A549 treated with AZD9567 at 1 μM for 4 hours (cell line): ENCODE measurements around the gene MEIOB. TPM values are rescaled to one million over a fixed set of nuclear protein-coding genes. Genes with fewer than 3 reads are reported as not detected.

Experiments used
- total RNA-seq: library from RNA; stranded (reverse); fragments of 200-300 nt; extraction: Qiagen RNA extraction; gene quantifications from 5 replicates; pipeline ENCODE4 v1.2.3, GENCODE V29; 2022; ENCODE audit not compliant: insufficient read depth

MEIOB gene, protein sequence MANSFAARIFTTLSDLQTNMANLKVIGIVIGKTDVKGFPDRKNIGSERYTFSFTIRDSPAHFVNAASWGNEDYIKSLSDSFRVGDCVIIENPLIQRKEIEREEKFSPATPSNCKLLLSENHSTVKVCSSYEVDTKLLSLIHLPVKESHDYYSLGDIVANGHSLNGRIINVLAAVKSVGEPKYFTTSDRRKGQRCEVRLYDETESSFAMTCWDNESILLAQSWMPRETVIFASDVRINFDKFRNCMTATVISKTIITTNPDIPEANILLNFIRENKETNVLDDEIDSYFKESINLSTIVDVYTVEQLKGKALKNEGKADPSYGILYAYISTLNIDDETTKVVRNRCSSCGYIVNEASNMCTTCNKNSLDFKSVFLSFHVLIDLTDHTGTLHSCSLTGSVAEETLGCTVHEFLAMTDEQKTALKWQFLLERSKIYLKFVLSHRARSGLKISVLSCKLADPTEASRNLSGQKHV
- 0.96 to 1.3 TPM (median 0.99 TPM) in 4 of 5 replicates, not detected in the other for total RNA-seq

GRCh38 chr16:1871974-1872635 lies at the start of gene MEIOB:
TSS of gene MEIOB (minus strand) at chr16:1872164. CDS start at chr16:1868175, 3,989 bp downstream.

GRCh38 chr16:1918351-1919326 lies 46.7 kb upstream of the MEIOB start, which contains the start of gene HS3ST6:
TSS of gene HS3ST6 (minus strand) at chr16:1918415. CDS start at chr16:1918323, 92 bp downstream.

DNA sequence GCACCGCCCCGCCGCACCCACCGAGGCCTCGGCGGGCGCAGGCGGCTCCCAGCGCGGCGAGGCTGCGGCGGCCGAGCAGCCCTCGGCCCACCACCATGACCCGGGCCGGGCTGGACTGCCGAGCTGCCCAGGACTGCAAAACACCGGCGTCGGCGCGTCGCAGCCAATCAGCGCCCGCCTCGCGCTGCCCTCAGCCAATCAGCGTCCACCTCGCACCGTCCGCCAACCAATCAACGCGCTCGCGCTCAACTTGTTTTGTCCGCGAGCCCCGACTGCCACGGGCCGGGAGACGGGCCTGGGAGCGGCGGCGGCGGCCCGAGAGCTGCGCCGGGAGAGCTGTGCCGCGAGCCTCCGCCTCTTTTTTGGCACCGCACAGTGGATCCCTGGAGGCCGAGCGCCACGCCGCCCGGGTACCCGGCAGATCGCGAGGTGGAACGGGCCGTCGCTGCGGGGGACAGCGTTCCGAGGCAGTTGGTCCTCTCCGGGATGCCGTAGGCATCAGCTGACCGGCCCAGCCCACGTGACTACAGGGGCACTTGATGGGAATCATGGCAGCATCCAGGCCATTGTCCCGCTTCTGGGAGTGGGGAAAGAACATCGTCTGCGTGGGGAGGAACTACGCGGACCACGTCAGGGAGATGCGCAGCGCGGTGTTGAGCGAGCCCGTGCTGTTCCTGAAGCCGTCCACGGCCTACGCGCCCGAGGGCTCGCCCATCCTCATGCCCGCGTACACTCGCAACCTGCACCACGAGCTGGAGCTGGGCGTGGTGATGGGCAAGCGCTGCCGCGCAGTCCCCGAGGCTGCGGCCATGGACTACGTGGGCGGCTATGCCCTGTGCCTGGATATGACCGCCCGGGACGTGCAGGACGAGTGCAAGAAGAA lies 45.0 kb downstream of the MEIOB start, which contains the start of the genes FAHD1 and HAGH:
Gene FAHD1, plus strand, starts transcription at position 516 of the 883 bp plus-strand sequence. Its CDS starts 33 bp downstream, at position 549.
Gene HAGH, minus strand, starts transcription at position 135 of the 883 bp plus-strand sequence. Its CDS starts 38 bp downstream, at position 97.

DNA sequence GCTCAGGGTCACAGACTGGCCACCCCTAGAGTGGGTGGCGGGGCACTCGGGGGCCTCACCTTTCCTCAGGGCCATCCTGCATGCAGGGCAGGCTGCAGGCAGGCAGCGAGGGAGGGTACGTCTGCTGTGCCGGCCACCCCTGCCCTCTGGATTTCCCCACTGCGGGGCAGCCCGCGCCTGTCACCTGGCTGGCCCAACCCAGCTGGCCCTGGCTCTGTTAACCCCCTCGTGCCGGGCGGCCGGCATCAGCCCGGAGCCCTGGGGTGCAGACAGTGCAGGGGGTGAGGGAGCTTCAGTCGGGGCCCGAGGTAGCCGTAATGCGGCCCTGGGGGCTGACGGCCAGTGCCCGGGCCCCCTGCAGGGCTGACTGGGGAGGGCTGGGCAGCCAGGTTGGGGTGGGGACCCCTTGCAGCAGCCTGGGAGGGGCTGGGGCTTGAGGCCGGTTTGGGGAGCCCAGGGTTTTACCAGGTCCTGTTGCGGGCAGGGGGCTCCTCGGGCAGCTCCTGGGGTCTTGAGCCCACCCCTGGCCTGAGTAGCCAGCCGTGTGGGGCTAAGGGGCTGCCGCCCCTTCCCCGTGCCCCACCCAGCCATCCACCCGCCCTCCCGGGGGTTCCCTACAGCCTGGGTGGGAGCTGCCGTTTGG lies 78.3 kb downstream of the MEIOB start, which contains the start of gene IGFALS:
Gene IGFALS, minus strand, starts transcription at position 128 of the 643 bp plus-strand sequence. Its CDS starts 53 bp downstream, at position 75.

Other genes starting within 250 kb of the MEIOB start
- gene JPT2, start 193.9 kb downstream of the MEIOB start, total RNA-seq = 156 to 277 TPM (median 157 TPM) in 5 replicates
- gene MAPK8IP3, start 166.0 kb downstream of the MEIOB start, total RNA-seq = 46.1 to 71.8 TPM (median 63.2 TPM) in 5 replicates
- 25.1 to 64.0 TPM (median 61.2 TPM) in 5 replicates for gene NME3, start 100.6 kb downstream of the MEIOB start, total RNA-seq
- gene EME2, start 99.4 kb downstream of the MEIOB start, total RNA-seq = 4.1 to 12.2 TPM (median 11.4 TPM) in 5 replicates
- 126 to 264 TPM (median 252 TPM) in 5 replicates for gene MRPS34, start 99.0 kb downstream of the MEIOB start, total RNA-seq
- gene SPSB3, start 89.6 kb downstream of the MEIOB start, total RNA-seq = 21.9 to 31.5 TPM (median 27.5 TPM) in 5 replicates
- 54.1 to 93.4 TPM (median 86.7 TPM) in 5 replicates for gene NUBP2, start 89.2 kb downstream of the MEIOB start, total RNA-seq
- gene IGFALS, start 78.5 kb downstream of the MEIOB start, total RNA-seq = 0.06 to 0.20 TPM (median 0.07 TPM) in 4 of 5 replicates, not detected in the other
- gene HAGH, start 45.3 kb downstream of the MEIOB start, total RNA-seq = 64.2 to 78.9 TPM (median 76.2 TPM) in 5 replicates
- gene FAHD1, start 45.0 kb downstream of the MEIOB start, total RNA-seq = 45.9 to 58.9 TPM (median 47.9 TPM) in 5 replicates
- 1.8 to 1.9 TPM (median 1.9 TPM) in 4 of 5 replicates, not detected in the other for gene HS3ST6, start 46.3 kb upstream of the MEIOB start, total RNA-seq
- gene MSRB1, start 71.0 kb upstream of the MEIOB start, total RNA-seq = 25.4 to 35.1 TPM (median 34.9 TPM) in 5 replicates
- gene RPL3L, start 82.5 kb upstream of the MEIOB start, total RNA-seq = 0.08 to 0.15 TPM in 2 of 5 replicates, not detected in the others
- gene NDUFB10, start 87.4 kb upstream of the MEIOB start, total RNA-seq = 238 to 284 TPM (median 251 TPM) in 5 replicates
- 3,446 to 5,640 TPM (median 5,518 TPM) in 5 replicates for gene RPS2, start 92.7 kb upstream of the MEIOB start, total RNA-seq
- gene RNF151, start 94.7 kb upstream of the MEIOB start, total RNA-seq = 0.11 TPM in 1 of 5 replicates, not detected in the others
- gene TBL3, start 99.9 kb upstream of the MEIOB start, total RNA-seq = 31.4 to 44.1 TPM (median 40.6 TPM) in 5 replicates
- gene NOXO1, start 109.3 kb upstream of the MEIOB start, total RNA-seq = 0.22 to 4.7 TPM (median 0.30 TPM) in 5 replicates
- 23.1 to 43.3 TPM (median 40.1 TPM) in 5 replicates for gene GFER, start 112.0 kb upstream of the MEIOB start, total RNA-seq
- 3.9 to 8.9 TPM (median 7.8 TPM) in 5 replicates for gene SYNGR3, start 117.8 kb upstream of the MEIOB start, total RNA-seq
- 51.5 to 66.8 TPM (median 63.1 TPM) in 5 replicates for gene ZNF598, start 137.7 kb upstream of the MEIOB start, total RNA-seq
- 0.59 to 1.9 TPM (median 1.3 TPM) in 4 of 5 replicates, not detected in the other for gene NPW, start 147.6 kb upstream of the MEIOB start, total RNA-seq
- gene NHERF2, start 154.7 kb upstream of the MEIOB start, total RNA-seq = 40.0 to 57.0 TPM (median 55.2 TPM) in 5 replicates
- gene NTHL1, start 175.7 kb upstream of the MEIOB start, total RNA-seq = 24.3 to 47.2 TPM (median 44.1 TPM) in 5 replicates
- gene TSC2, start 175.8 kb upstream of the MEIOB start, total RNA-seq = 39.4 to 48.8 TPM (median 41.7 TPM) in 5 replicates